HCT116 (cell line): ENCODE data around the gene ZSCAN5C.

Experiments used
- CBX3 ChIP-seq: IDR thresholded peaks from 2 replicates; pipeline ENCODE4 v1.6.1; 2012; ENCODE audit warnings: low read depth
- CEBPB ChIP-seq: IDR thresholded peaks from 2 replicates; pipeline ENCODE4 v1.6.1; 2012; ENCODE audit warnings: low read depth
- CTCF ChIP-seq, 3 experiments: fragments of 200-600 bp in 1 of 3; sonication (generic) in 1 of 3; IDR thresholded peaks in 2 of 3; conservative IDR thresholded peaks in 1 of 3; 2 replicates each; pipeline ENCODE4 v1.5.1; 2012 to 2017; ENCODE audit warnings: low read depth in 2 of 3, low read length in 2 of 3, antibody characterized with exemption in 1 of 3, borderline replicate concordance in 1 of 3, control low read depth in 1 of 3, mild to moderate bottlenecking in 1 of 3, mixed read lengths in 1 of 3, mixed run types in 1 of 3, moderate library complexity in 1 of 3; ENCODE audit not compliant: insufficient read depth in 1 of 3
- EZH2phosphoT487 ChIP-seq: fragments of 200-600 bp; IDR thresholded peaks from 2 replicates; pipeline ENCODE4 v1.6.1; 2018; ENCODE audit warnings: antibody characterized with exemption, borderline replicate concordance
- POLR2A ChIP-seq: IDR thresholded peaks from 2 replicates; pipeline ENCODE4 v1.7.0; 2011; ENCODE audit warnings: borderline replicate concordance; ENCODE audit not compliant: insufficient read depth, insufficient read length; ENCODE audit errors: extremely low read depth
- RAD21 ChIP-seq: IDR thresholded peaks from 2 replicates; pipeline ENCODE4 v1.6.1; 2012; ENCODE audit warnings: low read depth, mild to moderate bottlenecking
- YY1 ChIP-seq: IDR thresholded peaks from 2 replicates; pipeline ENCODE4 v1.6.1; 2011; ENCODE audit warnings: low read length, low read depth, moderate library complexity, mild to moderate bottlenecking; ENCODE audit not compliant: insufficient replicate concordance; ENCODE audit errors: extremely low read depth
- ZFX ChIP-seq: fragments of 450-650 bp; IDR thresholded peaks from 2 replicates; pipeline ENCODE4 v1.6.1; 2017
- ZNF274 ChIP-seq: fragments of 200-500 bp; sonication (Bioruptor generic); IDR thresholded peaks from 2 replicates; pipeline ENCODE4 v1.6.1; 2014; ENCODE audit warnings: mild to moderate bottlenecking, low read depth, low read length, inconsistent platforms
- TF ChIP-seq, protein P1 (sequence below): IDR thresholded peaks from 2 replicates; pipeline ENCODE4 v1.6.1; 2012

DNA sequence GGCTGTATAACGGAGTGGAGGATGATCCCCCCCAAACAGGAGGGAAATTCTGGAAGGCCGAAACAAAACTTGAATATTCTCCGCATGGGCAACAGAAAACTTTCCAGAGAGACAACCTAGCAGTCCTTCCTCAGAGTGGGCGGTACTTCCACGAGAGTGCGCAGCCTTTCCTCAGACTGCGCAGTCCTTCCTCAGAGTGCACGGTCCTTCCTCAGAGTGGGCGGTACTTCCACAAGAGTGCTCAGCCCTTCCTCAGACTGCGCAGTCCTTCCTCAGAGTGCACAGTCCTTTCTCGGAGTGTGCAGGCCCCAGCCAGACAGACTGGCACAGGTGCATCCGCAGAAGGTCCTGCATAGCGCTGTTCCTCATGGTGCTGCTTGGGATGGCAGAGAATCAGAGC lies 39.0 kb upstream of the ZSCAN5C start:
- no peak for TF ChIP-seq CTCF (IDR thresholded peaks at IDR 0.05 in 2 of 3, conservative IDR thresholded peaks at IDR 0.05 in 1 of 3; ENCODE audit: borderline replicate concordance in 1 of 3, insufficient read depth in 1 of 3, low read depth in 2 of 3, low read length in 2 of 3)
- no peak for TF ChIP-seq POLR2A
- no peak for TF ChIP-seq YY1
- TF ChIP-seq EZH2phosphoT487: no peak
- no peak for TF ChIP-seq CEBPB
- TF ChIP-seq CBX3: no peak
- TF ChIP-seq, protein P1, sequence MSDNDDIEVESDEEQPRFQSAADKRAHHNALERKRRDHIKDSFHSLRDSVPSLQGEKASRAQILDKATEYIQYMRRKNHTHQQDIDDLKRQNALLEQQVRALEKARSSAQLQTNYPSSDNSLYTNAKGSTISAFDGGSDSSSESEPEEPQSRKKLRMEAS: no peak
- no peak for TF ChIP-seq ZFX
- TF ChIP-seq ZNF274: no peak
- no peak for TF ChIP-seq RAD21
